GM15510 (cell line): ENCODE data around the gene SNX20.

Source experiments
- POLR2A ChIP-seq: IDR thresholded peaks from 3 replicates; pipeline ENCODE4 v1.6.1; 2011; ENCODE audit warnings: borderline replicate concordance; ENCODE audit not compliant: insufficient read length; ENCODE audit errors: extremely low read depth

SNX20 gene

GRCh38 chr16:50640919-50641817, 39.9 kb downstream of the SNX20 start:
- no peak for TF ChIP-seq POLR2A

- TF ChIP-seq POLR2A, result no peak
These were observed 40.7 kb downstream of the SNX20 start for GRCh38 chr16:50640391-50640790.

- TF ChIP-seq POLR2A, result no peak
These were observed 42.1 kb downstream of the SNX20 start for GRCh38 chr16:50638816-50639670.

GRCh38 chr16:50637716-50638602, 43.2 kb downstream of the SNX20 start:
- no peak for TF ChIP-seq POLR2A

GRCh38 chr16:50636753-50637374, 44.2 kb downstream of the SNX20 start:
- no peak for TF ChIP-seq POLR2A

- TF ChIP-seq POLR2A, result no peak
These were observed 45.4 kb downstream of the SNX20 start for GRCh38 chr16:50635505-50636392.

- TF ChIP-seq POLR2A, result no peak
These were observed 46.2 kb downstream of the SNX20 start for GRCh38 chr16:50634947-50635346.

- no peak for TF ChIP-seq POLR2A
These were observed 47.0 kb downstream of the SNX20 start for GRCh38 chr16:50634090-50634489.

GRCh38 chr16:50632927-50633800, 47.9 kb downstream of the SNX20 start:
- no peak for TF ChIP-seq POLR2A

- no peak for TF ChIP-seq POLR2A
These were observed 49.0 kb downstream of the SNX20 start for GRCh38 chr16:50631985-50632576.

GRCh38 chr16:50631249-50631984, 49.7 kb downstream of the SNX20 start:
- TF ChIP-seq POLR2A, result no peak
